Motor neuron (in vitro differentiated cells): ENCODE data around the gene FOXE3. TPM values are rescaled to one million over a fixed set of nuclear protein-coding genes. Genes with fewer than 3 reads are reported as not detected.

Experiments
- ATAC-seq, 8 experiments: fragments of 200-7000 bp; cut with Tn5 transposase; replicated peaks in 6 of 8; 2 replicates each; pipeline ENCODE4 v1.8.0; 2021; ENCODE audit warnings: mild to moderate bottlenecking in 8 of 8, moderate library complexity in 8 of 8
- H3K27ac ChIP-seq, 2 donors: fragments of 250-450 bp; sonication (Bioruptor Pico); 2 replicates each; pipeline ENCODE4 v1.9.0; 2021; ENCODE audit warnings: antibody characterized with exemption in 2 of 2, mild to moderate bottlenecking in 2 of 2, moderate library complexity in 1 of 2
- H3K4me1 ChIP-seq, 2 donors: fragments of 250-450 bp; sonication (Bioruptor Pico); replicated peaks in 1 of 2; 2 replicates each; pipeline ENCODE4 v1.6.1; 2021; ENCODE audit warnings: antibody characterized with exemption in 2 of 2, mild to moderate bottlenecking in 2 of 2, moderate library complexity in 1 of 2
- H3K4me3 ChIP-seq, 5 donors: fragments of 250-450 bp; sonication (Bioruptor Pico); 2 replicates each; pipeline ENCODE4 v1.9.0; 2021; ENCODE audit warnings: antibody characterized with exemption in 5 of 5, mild to moderate bottlenecking in 5 of 5, moderate library complexity in 4 of 5
- WGBS, 10 experiments: fragments of 450-650 bp; shearing (Covaris generic); methylation state at CpG; one replicate each; pipeline ENCODE4 v1.0.0; 2022; 5-methylcytosine and 5-hydroxymethylcytosine counted together
- in situ Hi-C, 9 experiments: fragments of 400-800 bp; cut with MboI; loops; one replicate each; pipeline ENCODE4 v1.15.0; 2021; ENCODE audit warnings: low sequenced_read_pairs in 9 of 9, low pct_unique_long_range_greater_than_20kb in 2 of 9; ENCODE audit not compliant: unreplicated experiment in 9 of 9
- total RNA-seq, 8 experiments: library from RNA; unstranded; fragments of 300-600 nt; gene quantifications; 2 replicates each; pipeline versions ENCODE4 v1.2.3 to v1.2.4, GENCODE V29; 2022

Gene FOXE3
- total RNA-seq, 8 experiments from 2014 or later: 0.05 to 1.4 (median 0.18) TPM; not detected in 1

DNA sequence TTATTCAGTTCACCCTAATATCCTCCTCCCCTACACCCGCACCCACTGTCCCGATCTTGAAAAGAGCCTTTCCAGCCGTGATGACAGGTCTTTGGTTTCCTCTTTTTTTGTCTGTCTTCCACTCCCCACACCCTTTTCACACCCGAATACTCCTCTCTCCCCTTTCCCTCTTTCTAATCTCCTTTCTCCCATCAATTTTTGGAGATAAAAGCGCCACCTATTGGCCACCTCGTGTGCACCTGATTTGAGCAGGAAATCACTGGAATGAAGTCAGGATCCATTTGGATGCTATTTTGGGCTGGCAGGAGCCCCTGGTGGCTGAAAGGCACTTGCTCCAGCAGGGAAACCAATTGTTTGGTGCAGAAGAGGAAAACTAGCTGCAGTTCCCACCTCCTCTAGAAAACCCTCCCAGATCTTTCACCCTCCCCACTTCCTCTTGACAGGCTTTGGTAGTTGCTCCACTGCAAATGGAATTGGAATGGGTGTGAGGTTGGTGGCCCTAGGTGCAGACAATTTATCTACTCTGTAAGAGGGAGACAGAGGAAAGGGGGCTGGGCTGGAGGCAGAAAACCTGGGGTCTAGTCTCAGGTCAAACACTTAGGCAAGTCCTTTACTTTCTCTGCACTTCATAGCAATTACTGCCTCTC is 8.4 kb downstream of the FOXE3 start:
- in situ Hi-C loops: loop anchor here in 3 of 9 experiments (10.0 to 25.0 kb wide), 2 partner anchors 237 to 300 kb away; partner anchors contain the start of gene PDZK1IP1 (in 2 of the 3)
- Histone ChIP-seq H3K4me1 (no peaks in the 10 kb centered on the region), H3K4me3 (no peak overlapping the region), H3K27ac (no peak overlapping the region)
- WGBS, 10 experiments: 0 to 13% (median 3%) methylated on average over 2 to 6 of the region's 6 CpGs; no CpG with 5 or more reads in 1 of the 10 experiments
- ATAC-seq: peak in 6 of 8 experiments; percentile 29 to 98 (median 55)

DNA sequence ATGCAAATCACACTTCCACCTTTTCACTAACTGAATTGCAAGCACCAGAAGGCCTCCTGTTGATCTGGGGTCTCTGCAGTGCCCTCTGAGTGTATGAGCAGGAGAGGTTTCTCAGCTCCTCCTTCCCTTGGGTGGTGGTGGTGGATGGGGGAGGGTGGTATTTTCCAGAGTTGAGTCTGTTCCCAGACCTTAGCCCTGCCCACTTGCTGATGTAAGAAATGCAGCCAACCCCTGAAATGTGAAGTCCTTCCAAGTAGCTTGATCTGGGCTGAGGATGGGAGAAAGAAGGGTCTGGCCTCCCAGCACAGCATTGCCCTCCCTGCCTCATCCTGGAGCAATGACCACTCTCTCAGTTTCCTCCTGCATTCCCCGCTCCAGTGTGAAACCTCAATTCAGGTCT is 15.4 kb downstream of the FOXE3 start:
- in situ Hi-C loops: loop anchor here in 7 of 9 experiments (5.0 to 25.0 kb wide), 5 partner anchors 244 to 293 kb away; partner anchors contain the start of gene PDZK1IP1 (in 1 of the 7)
- H3K4me1 ChIP-seq: peaks cover 2 to 13% of the 10 kb centered on the region in 2 donors
- peak in 3 of 8 experiments; percentile 11 to 28 (median 25) for ATAC-seq
- H3K27ac ChIP-seq: no peak overlapping the region
- 80 to 100% (median 100%) methylated on average over 1 of the region's 1 CpG; no CpG with 5 or more reads in 7 of the 10 experiments for WGBS, 10 experiments
- no peak overlapping the region for H3K4me3 ChIP-seq

DNA sequence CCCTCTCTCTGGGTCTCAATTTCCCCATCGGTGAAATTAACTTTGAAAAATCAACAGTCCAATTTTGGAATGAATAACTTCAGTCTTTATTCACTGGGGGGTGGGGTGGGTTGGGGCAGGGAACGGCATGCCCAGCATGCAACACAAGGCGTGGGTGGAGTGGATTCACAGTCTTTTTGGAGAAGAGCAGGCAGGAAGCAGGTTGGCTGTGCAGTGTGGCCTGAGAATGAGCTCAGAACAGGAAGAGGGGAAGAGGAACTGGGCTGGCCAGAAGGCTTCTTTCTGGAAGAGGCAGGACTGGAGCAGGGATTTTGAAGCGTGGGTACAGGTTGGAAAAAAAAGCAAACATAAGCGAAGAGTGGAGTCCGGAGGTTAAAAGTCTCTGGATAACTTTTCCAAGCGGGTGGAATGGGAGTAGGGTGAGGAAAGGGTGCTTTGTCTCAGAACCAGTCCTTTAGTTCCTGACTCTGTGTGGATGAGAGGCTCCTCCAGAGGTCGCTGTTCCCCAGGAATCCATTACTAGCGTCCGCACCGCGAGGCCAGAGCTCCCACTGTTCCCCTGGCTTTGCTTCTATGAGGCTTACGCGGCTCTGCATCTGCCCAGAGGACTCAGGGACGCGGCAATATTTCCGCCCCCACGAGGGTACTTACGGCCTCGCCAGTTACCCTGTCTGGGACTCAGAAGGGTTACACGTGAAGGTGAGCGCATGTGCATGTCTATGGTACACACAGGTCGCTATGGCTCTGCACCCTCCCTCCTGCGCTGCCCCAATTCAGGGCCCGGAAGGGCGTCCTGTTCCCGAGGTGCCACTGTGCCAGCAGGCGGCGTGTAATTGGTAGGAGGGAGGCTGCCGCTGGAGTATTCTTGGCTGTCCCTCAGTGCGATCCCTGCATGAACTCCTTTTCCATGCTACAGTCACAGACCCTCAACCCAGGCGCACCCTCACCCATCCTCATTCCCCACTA is 16.3 kb downstream of the FOXE3 start:
- Histone ChIP-seq H3K4me3 (no peak overlapping the region), H3K4me1 (peaks cover 2 to 18% of the 10 kb centered on the region in 2 donors), H3K27ac (no peak overlapping the region)
- in situ Hi-C loops: loop anchor here in 7 of 9 experiments (5.0 to 25.0 kb wide), 5 partner anchors 245 to 292 kb away; partner anchors contain the start of gene PDZK1IP1 (in 1 of the 7)
- 3 to 41% (median 17%) methylated on average over 1 to 21 of the region's 32 CpGs; no CpG with 5 or more reads in 2 of the 10 experiments for WGBS, 10 experiments
- ATAC-seq: peak; percentile 69 to 89 (median 82)

DNA sequence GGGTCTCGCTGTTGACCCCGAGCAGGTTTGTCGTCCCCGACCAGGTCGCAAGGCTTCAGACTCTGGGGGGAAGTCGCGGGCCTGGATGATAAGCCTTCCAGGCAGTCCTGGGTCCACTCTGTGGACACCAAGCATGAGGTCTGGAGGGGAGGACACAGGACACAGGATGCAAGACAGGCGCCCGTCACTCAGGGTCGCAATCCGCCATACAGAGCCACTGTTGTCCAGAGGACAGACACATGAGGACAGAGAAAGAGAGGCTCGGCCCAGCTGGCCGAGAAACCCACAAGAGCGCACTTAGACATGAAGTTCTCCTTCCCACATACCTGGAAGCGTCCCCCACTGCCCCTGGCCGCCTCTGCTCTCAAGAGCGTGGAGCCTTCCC is 16.9 kb downstream of the FOXE3 start:
- no peak for ATAC-seq
- in situ Hi-C loops: loop anchor here in 7 of 9 experiments (5.0 to 25.0 kb wide), 5 partner anchors 246 to 292 kb away; partner anchors contain the start of gene PDZK1IP1 (in 1 of the 7)
- 31 to 100% (median 43%) methylated on average over 1 to 13 of the region's 17 CpGs; no CpG with 5 or more reads in 4 of the 10 experiments for WGBS, 10 experiments
- no peak overlapping the region for H3K4me3 ChIP-seq
- no peak overlapping the region for H3K27ac ChIP-seq
- peaks cover 2 to 18% of the 10 kb centered on the region in 2 donors for H3K4me1 ChIP-seq

DNA sequence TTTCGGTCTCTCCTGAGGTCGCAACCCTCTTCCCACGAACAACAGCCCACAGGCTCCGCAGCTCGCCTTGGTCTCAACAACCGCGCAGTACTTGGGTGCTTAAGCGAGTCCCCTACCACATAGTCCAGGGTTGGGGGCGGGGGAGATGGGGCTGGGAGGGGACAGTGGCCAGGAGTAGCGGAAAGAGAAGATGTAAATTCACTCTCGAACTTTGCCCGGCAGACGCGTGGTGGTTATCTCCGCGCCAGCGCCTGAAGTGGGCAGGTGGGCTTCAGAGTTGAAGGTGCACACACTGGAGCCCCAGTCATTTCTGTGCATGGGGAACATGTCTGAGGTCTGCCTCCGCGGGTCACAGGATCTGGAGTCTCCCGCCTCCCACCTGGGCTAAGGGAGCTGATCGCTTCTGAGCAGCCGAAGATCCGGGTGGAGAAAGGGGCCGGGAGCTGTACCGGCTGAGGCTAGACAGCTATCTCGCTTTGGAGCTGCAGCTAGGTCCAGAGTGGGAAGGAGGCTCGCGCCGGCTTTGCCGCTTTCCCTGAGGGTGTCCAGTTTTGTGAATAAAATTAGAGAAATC is 17.5 kb downstream of the FOXE3 start:
- 0 to 62% (median 14%) methylated on average over 1 to 13 of the region's 30 CpGs; no CpG with 5 or more reads in 3 of the 10 experiments for WGBS, 10 experiments
- no peak for ATAC-seq
- no peak overlapping the region for H3K27ac ChIP-seq
- in situ Hi-C loops: loop anchor here in 7 of 9 experiments (5.0 to 25.0 kb wide), 5 partner anchors 246 to 291 kb away; partner anchors contain the start of gene PDZK1IP1 (in 1 of the 7)
- peaks cover 2 to 18% of the 10 kb centered on the region in 2 donors for H3K4me1 ChIP-seq
- H3K4me3 ChIP-seq: peak overlapping the region in 3 of 5 donors; percentile 1 to 11 (median 4)

DNA sequence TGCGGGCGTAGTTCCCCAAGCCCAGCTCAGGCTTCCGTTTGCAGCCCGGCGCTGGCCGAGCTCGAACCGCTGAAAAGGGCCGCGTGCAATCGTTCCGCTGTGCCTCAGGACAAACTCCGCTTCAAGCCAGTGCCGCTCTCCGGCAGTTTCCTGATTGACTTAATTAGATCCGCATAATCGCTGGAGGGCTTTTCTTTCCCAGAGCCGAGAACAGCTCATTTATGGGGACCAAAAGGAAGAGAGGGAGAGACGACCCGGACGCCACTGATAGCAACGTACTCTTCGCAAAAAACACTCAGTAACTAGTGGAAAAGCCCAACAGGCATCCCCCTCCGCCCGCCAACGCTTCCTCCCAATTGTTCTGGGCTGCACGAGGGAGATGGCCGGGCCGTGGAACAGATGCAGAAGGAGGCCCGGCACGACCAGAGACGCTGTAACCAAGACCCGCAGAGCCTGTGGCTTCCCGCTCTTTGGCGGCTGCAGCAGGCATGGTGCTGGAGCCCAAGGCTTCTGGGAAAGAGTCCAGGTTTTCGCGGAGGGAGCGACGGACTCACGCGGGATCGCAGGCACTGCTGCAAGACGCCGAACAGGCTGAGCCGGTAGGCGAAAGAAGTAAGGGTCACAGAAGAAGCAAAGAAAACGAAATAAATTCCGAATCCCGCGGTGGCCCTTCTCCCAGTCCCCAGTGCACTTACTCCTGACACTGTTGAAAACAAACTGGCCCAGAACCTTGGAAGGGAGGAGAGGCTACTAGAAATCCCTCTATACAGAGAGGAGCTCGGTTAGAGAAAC is 18.2 kb downstream of the FOXE3 start:
- Histone ChIP-seq H3K4me3 (peak overlapping the region in 3 of 5 donors; percentile 1 to 11 (median 4)), H3K27ac (no peak overlapping the region), H3K4me1 (peaks cover 2 to 18% of the 10 kb centered on the region in 2 donors)
- in situ Hi-C loops: loop anchor here in 7 of 9 experiments (5.0 to 25.0 kb wide), 5 partner anchors 247 to 291 kb away; partner anchors contain the start of gene PDZK1IP1 (in 1 of the 7)
- 4 to 32% (median 9%) methylated on average over 5 to 45 of the region's 51 CpGs for WGBS, 10 experiments
- ATAC-seq: no peak

DNA sequence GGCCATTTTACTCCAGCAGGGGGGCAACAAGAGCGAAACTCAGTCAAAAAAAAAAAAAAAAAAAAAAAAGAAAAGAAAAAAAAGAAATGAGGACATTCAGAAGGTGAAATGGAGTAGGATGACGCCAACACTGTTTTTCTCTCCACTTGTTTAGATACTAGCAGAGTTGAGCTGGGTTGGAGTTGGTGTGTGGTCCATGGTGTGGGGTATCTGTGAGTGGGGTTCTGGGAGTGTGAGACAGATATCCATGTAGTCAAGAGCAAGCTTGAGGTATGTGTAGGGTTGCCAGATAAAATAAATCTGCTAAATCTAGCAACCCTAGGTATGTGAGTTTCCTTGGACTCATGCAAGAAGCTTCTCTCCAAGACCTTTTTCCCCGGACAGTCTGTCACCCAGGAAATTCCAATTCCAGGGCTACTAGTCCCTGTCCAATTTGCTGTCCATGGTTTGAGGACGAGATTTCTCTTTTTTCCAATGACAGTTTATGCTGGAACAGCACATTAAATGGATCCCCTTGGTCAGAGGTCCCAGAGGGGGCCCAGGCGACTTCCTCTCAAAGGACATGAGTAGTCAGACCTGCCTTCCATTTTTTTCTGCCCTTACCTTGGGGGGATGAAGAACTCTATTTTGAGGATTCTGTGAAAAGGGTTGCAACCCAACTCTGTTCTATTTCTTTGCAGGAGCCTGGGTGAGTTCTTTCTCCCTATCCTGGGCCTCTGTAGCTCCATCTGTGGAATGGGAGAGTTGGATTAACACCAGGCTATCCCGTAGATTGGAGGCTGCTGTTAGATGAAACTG is 19.6 kb downstream of the FOXE3 start:
- in situ Hi-C loops: loop anchor here in 5 of 9 experiments (5.0 to 25.0 kb wide), 5 partner anchors 248 to 289 kb away; partner anchors contain the start of gene PDZK1IP1 (in 1 of the 5)
- no peak overlapping the region for H3K4me3 ChIP-seq
- H3K4me1 ChIP-seq: peaks cover 2 to 18% of the 10 kb centered on the region in 2 donors
- ATAC-seq: no peak
- H3K27ac ChIP-seq: no peak overlapping the region
- WGBS, 10 experiments: 52 to 92% (median 62%) methylated on average over 2 to 5 of the region's 6 CpGs

DNA sequence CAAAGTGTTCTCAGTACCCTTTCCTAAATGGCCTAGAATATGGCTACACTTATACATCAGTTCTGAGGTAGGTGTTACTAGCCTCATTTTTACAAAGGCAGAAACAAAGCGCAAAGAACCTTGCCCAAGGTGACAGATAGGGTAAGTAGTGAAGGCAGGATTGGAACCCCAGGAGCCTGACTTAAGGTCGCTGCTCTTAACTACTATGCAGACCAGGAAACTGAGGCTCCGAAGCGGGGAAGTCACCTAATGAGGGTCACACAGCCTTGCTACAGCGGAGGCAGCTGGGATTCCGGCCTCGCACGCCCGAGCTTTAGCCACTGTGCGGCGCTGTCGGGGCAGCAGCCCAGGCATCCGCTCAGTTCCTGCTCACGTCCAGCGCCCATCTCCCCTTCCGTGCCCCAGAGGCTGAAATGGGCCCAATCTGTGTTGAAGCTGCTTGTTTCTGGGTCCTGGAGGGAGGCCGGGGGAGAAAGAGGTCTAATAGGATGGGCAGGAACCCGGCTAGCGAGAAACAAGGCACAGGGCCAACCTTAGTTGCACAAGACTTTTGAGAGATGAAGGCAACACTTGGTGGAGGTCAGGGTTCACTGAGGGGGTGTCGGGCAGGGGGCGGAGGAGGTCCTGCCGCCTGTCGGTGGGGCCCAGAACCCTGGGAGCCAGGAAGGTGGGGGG is 20.4 kb downstream of the FOXE3 start:
- Histone ChIP-seq H3K4me1 (peaks cover 2 to 18% of the 10 kb centered on the region in 2 donors), H3K27ac (no peak overlapping the region), H3K4me3 (peak overlapping the region in 2 of 5 donors; percentile 55 to 61)
- 0 to 100% (median 3%) methylated on average over 1 to 16 of the region's 23 CpGs; no CpG with 5 or more reads in 4 of the 10 experiments for WGBS, 10 experiments
- ATAC-seq: peak in 3 of 8 experiments; percentile 11 to 43 (median 36)
- in situ Hi-C loops: loop anchor here in 5 of 9 experiments (5.0 to 25.0 kb wide), 5 partner anchors 249 to 288 kb away; partner anchors contain the start of gene PDZK1IP1 (in 1 of the 5)

DNA sequence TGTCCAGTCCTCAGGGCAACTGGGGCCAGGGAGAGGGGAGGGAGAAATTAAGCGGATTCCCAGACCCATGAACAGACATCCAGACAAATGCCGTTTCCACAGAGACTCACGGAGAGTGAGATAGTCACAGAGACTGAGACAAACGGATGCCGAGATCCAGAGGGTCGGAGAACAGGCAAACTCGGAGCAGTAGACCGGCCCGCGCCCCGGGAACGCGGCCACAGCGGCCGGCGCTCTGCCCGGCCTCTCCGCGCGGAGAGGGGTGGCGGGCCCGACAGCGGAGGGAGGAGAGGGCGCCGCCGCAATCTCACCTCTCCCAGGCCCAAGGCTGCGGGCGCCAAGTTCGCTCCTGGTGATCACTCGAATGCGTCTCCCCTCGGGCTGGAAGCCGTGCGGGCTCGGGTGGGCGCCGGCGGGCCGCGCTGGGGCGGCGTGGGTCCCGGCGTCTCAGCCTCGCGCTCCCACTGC is 20.9 kb downstream of the FOXE3 start:
- 0 to 20% (median 0%) methylated on average over 1 to 25 of the region's 46 CpGs; no CpG with 5 or more reads in 6 of the 10 experiments for WGBS, 10 experiments

More for the DNA sequence above, 20.9 kb downstream of the FOXE3 start:
- in situ Hi-C loops: loop anchor here in 5 of 9 experiments (5.0 to 25.0 kb wide), 5 partner anchors 250 to 288 kb away; partner anchors contain the start of gene PDZK1IP1 (in 1 of the 5)
- ATAC-seq: peak in 5 of 8 experiments; percentile 2 to 10 (median 7)
- H3K27ac ChIP-seq: no peak overlapping the region
- peak overlapping the region; percentile 21 to 61 (median 47) for H3K4me3 ChIP-seq
- H3K4me1 ChIP-seq: peaks cover 2 to 18% of the 10 kb centered on the region in 2 donors
